ENCODE data around the gene TLR5.

Gene TLR5

DNA sequence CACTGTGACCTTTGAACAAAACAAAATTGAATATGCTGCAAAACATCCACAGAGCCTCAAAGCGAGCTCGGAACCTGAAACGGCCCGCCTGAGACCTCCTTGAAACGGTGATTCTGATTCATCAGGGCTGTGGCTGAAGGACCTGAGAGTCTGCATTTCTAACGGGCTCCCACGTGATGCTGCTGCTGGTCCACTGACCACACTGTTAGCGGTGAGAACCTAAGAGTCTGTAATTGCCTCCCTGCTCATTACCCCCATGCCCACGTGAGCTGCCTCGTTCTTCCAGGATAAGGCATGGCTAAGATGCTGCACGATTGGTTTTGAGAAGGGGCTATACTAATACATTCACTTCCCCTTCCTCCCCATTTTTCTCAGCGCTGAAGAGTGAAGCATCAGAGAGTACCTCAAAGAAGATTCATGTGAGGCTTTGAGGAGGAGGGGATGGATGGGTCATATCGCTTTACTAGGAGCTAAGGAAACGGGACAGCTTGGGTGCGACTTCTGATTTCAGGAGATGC, 9.7 kb downstream of the TLR5 start:
- peaks cover 9% of the 10 kb centered on the region for H3K4me1 ChIP-seq (ENCODE audit: insufficient read depth, poor library complexity, severe bottlenecking)
- no peaks in the 10 kb centered on the region for H3K9me3 ChIP-seq (ENCODE audit: severe bottlenecking)
- H3K27ac ChIP-seq (ENCODE audit: poor library complexity, severe bottlenecking): peak overlapping the region; percentile 36
- DNase-seq (ENCODE audit: low spot score) (no peak), ATAC-seq (ENCODE audit: low read depth) (no peak)
- TF ChIP-seq, protein P1, sequence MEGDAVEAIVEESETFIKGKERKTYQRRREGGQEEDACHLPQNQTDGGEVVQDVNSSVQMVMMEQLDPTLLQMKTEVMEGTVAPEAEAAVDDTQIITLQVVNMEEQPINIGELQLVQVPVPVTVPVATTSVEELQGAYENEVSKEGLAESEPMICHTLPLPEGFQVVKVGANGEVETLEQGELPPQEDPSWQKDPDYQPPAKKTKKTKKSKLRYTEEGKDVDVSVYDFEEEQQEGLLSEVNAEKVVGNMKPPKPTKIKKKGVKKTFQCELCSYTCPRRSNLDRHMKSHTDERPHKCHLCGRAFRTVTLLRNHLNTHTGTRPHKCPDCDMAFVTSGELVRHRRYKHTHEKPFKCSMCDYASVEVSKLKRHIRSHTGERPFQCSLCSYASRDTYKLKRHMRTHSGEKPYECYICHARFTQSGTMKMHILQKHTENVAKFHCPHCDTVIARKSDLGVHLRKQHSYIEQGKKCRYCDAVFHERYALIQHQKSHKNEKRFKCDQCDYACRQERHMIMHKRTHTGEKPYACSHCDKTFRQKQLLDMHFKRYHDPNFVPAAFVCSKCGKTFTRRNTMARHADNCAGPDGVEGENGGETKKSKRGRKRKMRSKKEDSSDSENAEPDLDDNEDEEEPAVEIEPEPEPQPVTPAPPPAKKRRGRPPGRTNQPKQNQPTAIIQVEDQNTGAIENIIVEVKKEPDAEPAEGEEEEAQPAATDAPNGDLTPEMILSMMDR (IDR thresholded peaks at IDR 0.05; ENCODE audit: poor library complexity, severe bottlenecking): no peak
- H3K27me3 ChIP-seq (ENCODE audit: insufficient read depth, poor library complexity, severe bottlenecking): no peaks in the 10 kb centered on the region
- no peaks in the 10 kb centered on the region for H3K36me3 ChIP-seq (ENCODE audit: low read depth)
- H3K4me3 ChIP-seq (ENCODE audit: severe bottlenecking): no peak overlapping the region

DNA sequence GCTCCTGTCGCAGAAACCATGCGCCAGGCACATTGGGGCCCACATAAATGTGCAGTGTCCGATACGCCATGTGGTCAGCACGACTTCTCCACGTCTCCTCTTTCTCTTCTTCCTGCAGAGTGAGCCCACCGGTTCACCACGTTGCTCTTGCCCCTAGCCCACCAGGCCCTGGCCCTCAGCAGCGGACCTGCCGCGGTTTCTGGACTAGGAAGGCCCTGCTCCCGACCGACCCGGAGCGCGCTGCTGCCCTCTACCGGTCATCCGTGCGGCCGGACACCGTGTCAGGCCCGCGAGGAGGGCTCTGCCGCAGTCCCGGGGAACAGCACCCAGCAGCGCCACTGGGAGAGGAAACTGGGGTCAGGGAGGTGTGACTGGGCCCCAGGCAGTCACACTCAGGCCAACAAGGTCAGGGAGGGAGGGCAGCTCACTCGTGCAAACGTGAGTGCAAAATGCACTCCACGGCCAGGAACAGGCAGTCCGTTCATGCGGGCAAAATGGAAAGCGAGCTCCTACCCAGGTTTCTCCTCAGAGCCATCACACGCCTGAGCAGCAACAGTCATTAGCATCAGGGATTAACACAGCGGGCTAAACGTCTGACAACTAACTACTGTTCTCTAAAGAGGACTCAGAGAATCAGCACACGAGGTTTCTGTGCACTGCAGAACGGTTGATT, 13.7 kb downstream of the TLR5 start:
- H3K4me1 ChIP-seq (ENCODE audit: insufficient read depth, poor library complexity, severe bottlenecking): no peaks in the 10 kb centered on the region
- H3K27ac ChIP-seq (ENCODE audit: poor library complexity, severe bottlenecking): no peak overlapping the region
- H3K9me3 ChIP-seq (ENCODE audit: severe bottlenecking): no peaks in the 10 kb centered on the region
- TF ChIP-seq, protein P1 (IDR thresholded peaks at IDR 0.05; ENCODE audit: poor library complexity, severe bottlenecking): peak; percentile 66
- H3K27me3 ChIP-seq (ENCODE audit: insufficient read depth, poor library complexity, severe bottlenecking): no peaks in the 10 kb centered on the region
- DNase-seq (ENCODE audit: low spot score): no peak
- ATAC-seq (ENCODE audit: low read depth): peak; percentile 50; the same call in 1 of the 3 replicates
- no peaks in the 10 kb centered on the region for H3K36me3 ChIP-seq (ENCODE audit: low read depth)
- H3K4me3 ChIP-seq (ENCODE audit: severe bottlenecking): no peak overlapping the region

DNA sequence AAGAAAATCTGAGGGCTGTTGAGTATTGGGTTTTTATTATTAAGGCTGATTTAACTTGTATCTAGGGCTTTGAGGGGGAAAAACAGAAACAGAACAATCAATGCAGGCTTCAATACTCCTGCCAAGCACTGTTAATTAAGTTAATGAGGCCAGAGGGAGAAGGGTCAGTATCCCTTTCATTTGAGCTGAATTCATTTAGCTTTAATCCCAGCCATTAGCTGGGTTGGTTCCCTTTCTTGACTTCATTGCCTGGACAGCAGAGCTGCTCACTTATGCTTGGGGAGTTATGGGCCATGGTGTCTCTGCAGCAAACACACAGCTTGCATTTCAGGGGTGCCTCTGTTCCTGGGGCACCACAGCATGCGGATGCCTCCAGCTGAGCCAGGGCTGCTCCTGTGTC, 16.3 kb downstream of the TLR5 start:
- Histone ChIP-seq H3K9me3 (ENCODE audit: severe bottlenecking) (no peaks in the 10 kb centered on the region), H3K36me3 (ENCODE audit: low read depth) (no peaks in the 10 kb centered on the region), H3K4me3 (ENCODE audit: severe bottlenecking) (no peak overlapping the region), H3K27me3 (ENCODE audit: insufficient read depth, poor library complexity, severe bottlenecking) (no peaks in the 10 kb centered on the region), H3K27ac (ENCODE audit: poor library complexity, severe bottlenecking) (no peak overlapping the region), H3K4me1 (ENCODE audit: insufficient read depth, poor library complexity, severe bottlenecking) (no peaks in the 10 kb centered on the region)
- TF ChIP-seq, protein P1 (IDR thresholded peaks at IDR 0.05; ENCODE audit: poor library complexity, severe bottlenecking): no peak
- no peak for ATAC-seq (ENCODE audit: low read depth)
- DNase-seq (ENCODE audit: low spot score): no peak

DNA sequence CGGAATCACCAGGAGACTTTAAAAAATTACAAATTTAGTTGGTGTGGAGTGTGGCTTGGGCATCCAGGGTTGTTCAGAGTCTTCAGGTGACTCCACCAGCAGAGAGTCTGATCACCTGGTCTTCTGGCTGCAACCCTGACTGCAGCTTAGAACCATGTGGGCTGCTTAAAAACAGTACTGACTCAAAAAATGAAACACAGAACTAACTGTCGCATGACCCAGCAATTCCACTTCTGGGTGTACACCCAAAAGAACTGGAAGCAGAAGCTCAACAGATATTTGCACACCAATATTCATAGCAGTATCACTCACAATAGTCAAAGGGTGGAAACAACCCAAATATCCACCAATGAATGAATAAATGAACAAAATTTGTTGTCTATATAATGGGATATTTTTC, 17.3 kb downstream of the TLR5 start:
- H3K27me3 ChIP-seq (ENCODE audit: insufficient read depth, poor library complexity, severe bottlenecking): no peaks in the 10 kb centered on the region
- TF ChIP-seq, protein P1 (IDR thresholded peaks at IDR 0.05; ENCODE audit: poor library complexity, severe bottlenecking): no peak
- ATAC-seq (ENCODE audit: low read depth) (no peak), DNase-seq (ENCODE audit: low spot score) (no peak)
- H3K9me3 ChIP-seq (ENCODE audit: severe bottlenecking): no peaks in the 10 kb centered on the region
- no peaks in the 10 kb centered on the region for H3K36me3 ChIP-seq (ENCODE audit: low read depth)
- H3K27ac ChIP-seq (ENCODE audit: poor library complexity, severe bottlenecking): no peak overlapping the region
- no peak overlapping the region for H3K4me3 ChIP-seq (ENCODE audit: severe bottlenecking)
- H3K4me1 ChIP-seq (ENCODE audit: insufficient read depth, poor library complexity, severe bottlenecking): no peaks in the 10 kb centered on the region

DNA sequence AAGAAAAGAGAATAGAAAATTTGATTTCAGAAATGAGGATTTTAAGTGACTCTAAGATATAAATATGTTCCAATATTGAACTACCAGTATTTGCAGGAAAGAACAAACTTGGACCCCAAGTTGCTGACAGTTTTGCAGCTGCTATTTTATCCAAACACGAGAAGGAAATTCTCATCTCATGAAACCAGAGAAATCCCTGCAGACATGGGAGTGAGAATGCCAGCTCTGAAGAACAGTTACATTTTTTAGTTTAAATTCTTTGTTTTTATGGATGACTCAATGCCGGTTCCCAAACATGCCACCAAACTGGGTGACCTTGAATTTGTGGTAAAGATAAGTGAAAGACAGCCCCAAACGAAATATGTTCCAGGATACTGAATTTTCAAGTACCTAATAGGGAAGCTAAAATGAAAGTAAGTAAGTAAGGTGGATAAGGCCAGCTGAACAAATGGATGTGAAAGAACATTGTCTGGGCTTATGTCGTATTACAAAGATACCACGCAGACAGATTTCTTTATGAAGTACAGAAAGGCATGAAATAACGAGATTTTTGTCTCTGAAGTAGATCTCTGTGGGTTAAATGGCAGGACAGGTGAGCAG, 19.9 kb downstream of the TLR5 start:
- no peak for ATAC-seq (ENCODE audit: low read depth)
- Histone ChIP-seq H3K36me3 (ENCODE audit: low read depth) (no peaks in the 10 kb centered on the region), H3K4me1 (ENCODE audit: insufficient read depth, poor library complexity, severe bottlenecking) (no peaks in the 10 kb centered on the region), H3K4me3 (ENCODE audit: severe bottlenecking) (no peak overlapping the region), H3K27me3 (ENCODE audit: insufficient read depth, poor library complexity, severe bottlenecking) (no peaks in the 10 kb centered on the region), H3K27ac (ENCODE audit: poor library complexity, severe bottlenecking) (no peak overlapping the region), H3K9me3 (ENCODE audit: severe bottlenecking) (no peaks in the 10 kb centered on the region)
- DNase-seq (ENCODE audit: low spot score): no peak
- TF ChIP-seq, protein P1 (IDR thresholded peaks at IDR 0.05; ENCODE audit: poor library complexity, severe bottlenecking): no peak
